Measurements from ENCODE around the gene CACHD1. TPM values are rescaled to one million over a fixed set of nuclear protein-coding genes. Genes with fewer than 3 reads are reported as not detected.

CACHD1 gene
- total and polyA plus RNA-seq, 9 of the 15 experiments (the other 6 are each of a cell fraction or from before 2014, with no cell fraction given) = 0.07 TPM; not detected in 8

DNA sequence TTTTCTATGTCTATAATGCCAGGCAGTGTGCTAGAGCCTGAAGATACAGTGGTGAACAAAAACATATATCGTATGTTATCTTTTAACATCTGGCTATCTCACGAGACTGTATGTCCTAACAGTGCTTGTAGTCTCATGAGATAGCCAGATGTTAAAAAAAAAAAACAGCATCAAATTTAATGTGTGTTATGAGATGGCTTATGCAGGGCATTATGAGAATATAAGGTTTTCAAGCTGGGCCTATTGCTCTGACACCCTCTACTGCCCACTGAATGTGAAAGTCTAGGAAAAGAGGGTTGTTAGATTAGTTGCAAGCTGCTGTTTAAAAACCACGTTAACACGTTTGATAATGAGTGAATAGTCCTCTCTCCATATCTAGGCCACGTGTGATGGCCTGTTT is 109.8 kb downstream of the CACHD1 start (continued):
- TF ChIP-seq HNRNPL (IDR thresholded peaks at IDR 0.05; ENCODE audit: low read depth, low read length) = no peak
- TF ChIP-seq NCOA1 (IDR thresholded peaks at IDR 0.05; ENCODE audit: low read depth) = no peak
- TF ChIP-seq ILF3 (IDR thresholded peaks at IDR 0.05; ENCODE audit: borderline replicate concordance) = no peak
- TF ChIP-seq ZNF408 (CRISPR knock-in tag; IDR thresholded peaks at IDR 0.05; ENCODE audit: low read depth) = no peak
- no peak for TF ChIP-seq L3MBTL2 (IDR thresholded peaks at IDR 0.05)

DNA sequence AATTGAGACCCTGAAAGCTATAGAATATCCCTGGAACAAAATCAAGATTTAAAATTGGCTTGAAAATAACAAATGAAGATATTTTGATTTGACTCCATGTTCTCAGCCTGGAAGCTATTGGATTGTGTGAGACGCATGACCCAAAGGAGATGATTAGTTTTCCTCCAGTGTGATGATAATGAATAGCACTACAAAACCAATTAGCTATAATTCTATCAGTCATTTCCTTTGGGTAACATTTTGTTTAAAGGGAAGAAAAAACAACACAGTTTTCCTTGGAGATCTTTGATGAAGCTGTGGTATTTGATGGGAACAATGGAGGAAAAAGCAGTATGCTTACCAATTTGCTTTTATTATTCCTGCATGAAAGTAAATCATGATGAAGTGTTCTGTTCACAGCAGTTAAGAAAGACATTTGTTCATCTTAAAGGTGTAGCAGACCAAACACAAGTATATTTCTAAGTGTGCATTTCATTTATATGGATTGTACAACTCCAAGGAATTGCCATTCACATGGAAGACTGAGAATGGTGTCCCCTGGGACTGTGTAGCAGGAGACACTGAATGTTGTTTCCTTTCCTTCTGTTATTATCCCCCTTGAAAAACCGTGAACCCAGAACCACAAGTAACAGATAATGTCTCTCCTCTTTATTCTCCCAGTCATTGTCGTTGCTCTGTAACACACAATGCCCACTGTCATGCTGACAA is 111.4 kb downstream of the CACHD1 start:
- no TSS peak for BruUV-seq (replicated peaks)
- WGBS (ENCODE audit: insufficient coverage, low coverage, missing lambda C conversion rate) = 0% methylated on average over 3 of the region's 3 CpGs
- no peak overlapping the region for H3K9ac ChIP-seq (ENCODE audit: insufficient read depth in 1 of 2, low read depth in 2 of 2, low read length in 2 of 2)
- DNase-seq (ENCODE audit: extremely low read depth in 1 of 4, low spot score in 3 of 4) (no peak), FAIRE-seq (no peak), ATAC-seq (no peak)
- H3K9me1 ChIP-seq (ENCODE audit: control insufficient read depth, insufficient read depth, low read length) = no peaks in the 10 kb centered on the region
- H3K27ac ChIP-seq (ENCODE audit: extremely low read depth, low read depth, low read length) = no peak overlapping the region
- no peaks in the 10 kb centered on the region for H3K36me3 ChIP-seq (ENCODE audit: control insufficient read depth, insufficient read depth, low read length)
- no peaks in the 10 kb centered on the region for H3K4me1 ChIP-seq (replicated peaks in 1 of 2; ENCODE audit: control insufficient read depth in 2 of 2, insufficient read depth in 2 of 2, low read length in 2 of 2)
- H3K9me3 ChIP-seq (replicated peaks; ENCODE audit: control insufficient read depth, insufficient read depth, low read depth, low read length) = no peaks in the 10 kb centered on the region
- H3K27me3 ChIP-seq (ENCODE audit: control insufficient read depth in 2 of 2, insufficient read depth in 2 of 2, low read length in 2 of 2) = no peaks in the 10 kb centered on the region
- in situ Hi-C loops (cut with MboI) = no loop called here
- no peak overlapping the region for H2AFZ ChIP-seq (ENCODE audit: low read depth, low read length)
- ChIA-PET CTCF (ENCODE audit: low intra/inter-chr PET ratio) (no interaction called here), POLR2A (interaction anchor here (1.3 kb wide), 1 partner anchor 20 kb away, joined by 3 read pairs; no protein-coding TSS in a partner anchor)
- no peaks in the 10 kb centered on the region for H4K20me1 ChIP-seq (replicated peaks; ENCODE audit: control insufficient read depth, insufficient read depth, low read length)
- H3K79me2 ChIP-seq (ENCODE audit: control insufficient read depth, insufficient read depth, low read length) = no peaks in the 10 kb centered on the region
- intact Hi-C loops (cut with micrococcal nuclease) = no loop called here
- H3K4me2 ChIP-seq (ENCODE audit: insufficient read depth, low read length) = no peak overlapping the region
- H3K4me3 ChIP-seq = no peak overlapping the region
- TF ChIP-seq U2AF2 (optimal IDR thresholded peaks at IDR 0.05; ENCODE audit: low read depth, low read length) = no peak
- TF ChIP-seq CBFA2T2 (conservative IDR thresholded peaks at IDR 0.05) = no peak
- no peak for TF ChIP-seq GATA2 (CRISPR knock-in tag; IDR thresholded peaks at IDR 0.05)
- TF ChIP-seq THRB (CRISPR knock-in tag; conservative IDR thresholded peaks at IDR 0.05) = no peak
- no peak for TF ChIP-seq ZBTB5 (IDR thresholded peaks at IDR 0.05)
- no peak for TF ChIP-seq ZNF830 (CRISPR knock-in tag; IDR thresholded peaks at IDR 0.05)
- no peak for TF ChIP-seq ZNF444 (CRISPR knock-in tag; IDR thresholded peaks at IDR 0.05)
- TF ChIP-seq, protein P1, sequence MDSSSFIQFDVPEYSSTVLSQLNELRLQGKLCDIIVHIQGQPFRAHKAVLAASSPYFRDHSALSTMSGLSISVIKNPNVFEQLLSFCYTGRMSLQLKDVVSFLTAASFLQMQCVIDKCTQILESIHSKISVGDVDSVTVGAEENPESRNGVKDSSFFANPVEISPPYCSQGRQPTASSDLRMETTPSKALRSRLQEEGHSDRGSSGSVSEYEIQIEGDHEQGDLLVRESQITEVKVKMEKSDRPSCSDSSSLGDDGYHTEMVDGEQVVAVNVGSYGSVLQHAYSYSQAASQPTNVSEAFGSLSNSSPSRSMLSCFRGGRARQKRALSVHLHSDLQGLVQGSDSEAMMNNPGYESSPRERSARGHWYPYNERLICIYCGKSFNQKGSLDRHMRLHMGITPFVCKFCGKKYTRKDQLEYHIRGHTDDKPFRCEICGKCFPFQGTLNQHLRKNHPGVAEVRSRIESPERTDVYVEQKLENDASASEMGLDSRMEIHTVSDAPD (CRISPR knock-in tag; IDR thresholded peaks at IDR 0.05) = no peak
- no peak for TF ChIP-seq ZNF224 (CRISPR knock-in tag; IDR thresholded peaks at IDR 0.05)
- no peak for TF ChIP-seq ZC3H8 (IDR thresholded peaks at IDR 0.05)
- TF ChIP-seq, protein P2, sequence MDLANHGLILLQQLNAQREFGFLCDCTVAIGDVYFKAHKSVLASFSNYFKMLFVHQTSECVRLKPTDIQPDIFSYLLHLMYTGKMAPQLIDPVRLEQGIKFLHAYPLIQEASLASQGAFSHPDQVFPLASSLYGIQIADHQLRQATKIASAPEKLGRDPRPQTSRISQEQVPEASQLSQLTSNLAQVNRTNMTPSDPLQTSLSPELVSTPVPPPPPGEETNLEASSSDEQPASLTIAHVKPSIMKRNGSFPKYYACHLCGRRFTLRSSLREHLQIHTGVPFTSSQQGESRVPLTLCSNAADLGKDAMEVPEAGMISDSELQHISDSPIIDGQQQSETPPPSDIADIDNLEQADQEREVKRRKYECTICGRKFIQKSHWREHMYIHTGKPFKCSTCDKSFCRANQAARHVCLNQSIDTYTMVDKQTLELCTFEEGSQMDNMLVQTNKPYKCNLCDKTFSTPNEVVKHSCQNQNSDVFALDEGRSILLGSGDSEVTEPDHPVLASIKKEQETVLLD (IDR thresholded peaks at IDR 0.05) = no peak
- TF ChIP-seq FOXJ2 (tag; IDR thresholded peaks at IDR 0.05) = no peak

Data from K562 (cell line).